GM20000 (cell line): ENCODE measurements around the gene ERLEC1.

Experiments
- DNase-seq: peaks from one replicate; pipeline ENCODE4 v3.0.0; 2012; ENCODE audit warnings: low spot score
- TF ChIP-seq, protein P1 (sequence below): IDR thresholded peaks from 2 replicates; pipeline ENCODE4 v1.5.1; 2012; ENCODE audit warnings: mild to moderate bottlenecking, control low read depth; ENCODE audit errors: extremely low read depth, missing control alignments

The ERLEC1 gene

DNA sequence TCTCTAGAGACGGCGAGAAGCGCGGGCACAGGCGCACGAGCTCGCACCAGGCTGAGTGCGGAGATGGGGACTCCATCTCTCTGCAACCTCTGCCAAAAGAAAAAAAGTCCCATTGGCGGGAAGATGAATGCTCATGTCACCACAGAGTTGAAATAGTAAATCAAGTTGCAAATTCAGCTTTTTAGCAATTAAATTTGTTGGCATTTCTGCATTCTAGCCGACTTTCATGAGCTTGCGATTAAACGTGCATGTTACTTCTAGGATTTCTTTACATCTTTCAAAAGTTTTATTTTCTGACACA is 18.7 kb upstream of the ERLEC1 start:
- TF ChIP-seq, protein P1, sequence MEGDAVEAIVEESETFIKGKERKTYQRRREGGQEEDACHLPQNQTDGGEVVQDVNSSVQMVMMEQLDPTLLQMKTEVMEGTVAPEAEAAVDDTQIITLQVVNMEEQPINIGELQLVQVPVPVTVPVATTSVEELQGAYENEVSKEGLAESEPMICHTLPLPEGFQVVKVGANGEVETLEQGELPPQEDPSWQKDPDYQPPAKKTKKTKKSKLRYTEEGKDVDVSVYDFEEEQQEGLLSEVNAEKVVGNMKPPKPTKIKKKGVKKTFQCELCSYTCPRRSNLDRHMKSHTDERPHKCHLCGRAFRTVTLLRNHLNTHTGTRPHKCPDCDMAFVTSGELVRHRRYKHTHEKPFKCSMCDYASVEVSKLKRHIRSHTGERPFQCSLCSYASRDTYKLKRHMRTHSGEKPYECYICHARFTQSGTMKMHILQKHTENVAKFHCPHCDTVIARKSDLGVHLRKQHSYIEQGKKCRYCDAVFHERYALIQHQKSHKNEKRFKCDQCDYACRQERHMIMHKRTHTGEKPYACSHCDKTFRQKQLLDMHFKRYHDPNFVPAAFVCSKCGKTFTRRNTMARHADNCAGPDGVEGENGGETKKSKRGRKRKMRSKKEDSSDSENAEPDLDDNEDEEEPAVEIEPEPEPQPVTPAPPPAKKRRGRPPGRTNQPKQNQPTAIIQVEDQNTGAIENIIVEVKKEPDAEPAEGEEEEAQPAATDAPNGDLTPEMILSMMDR, result no peak
- DNase-seq, result no peak

DNA sequence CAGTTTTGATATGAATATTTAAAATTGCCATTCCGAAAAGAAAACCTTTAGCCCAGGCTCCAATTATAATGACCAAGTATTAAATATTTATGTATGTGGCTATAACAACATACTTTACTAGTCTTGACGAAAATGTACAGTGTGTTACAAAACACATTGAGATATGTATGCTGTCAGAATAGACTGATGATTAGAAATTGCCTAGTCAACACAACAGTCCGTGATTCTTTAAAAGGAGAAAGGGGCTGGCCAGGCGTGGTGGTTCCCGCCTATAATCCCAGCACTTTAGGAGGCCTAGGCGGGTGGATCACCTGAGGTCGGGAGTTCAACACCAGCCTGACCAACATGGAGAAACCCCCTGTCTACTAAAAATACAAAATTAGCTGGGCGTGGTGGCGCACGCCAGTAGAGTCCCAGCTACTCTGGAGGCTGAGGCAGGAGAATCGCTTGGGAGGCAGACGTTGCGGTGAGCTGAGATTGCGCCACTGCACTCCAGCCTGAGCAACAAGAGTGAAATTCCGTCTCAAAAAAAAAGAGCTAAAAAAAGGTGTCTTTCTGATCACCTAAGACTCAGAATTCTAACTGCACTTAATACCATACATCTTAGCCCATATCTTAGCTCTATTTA is 17.4 kb upstream of the ERLEC1 start:
- TF ChIP-seq, protein P1, result no peak
- no peak for DNase-seq

DNA sequence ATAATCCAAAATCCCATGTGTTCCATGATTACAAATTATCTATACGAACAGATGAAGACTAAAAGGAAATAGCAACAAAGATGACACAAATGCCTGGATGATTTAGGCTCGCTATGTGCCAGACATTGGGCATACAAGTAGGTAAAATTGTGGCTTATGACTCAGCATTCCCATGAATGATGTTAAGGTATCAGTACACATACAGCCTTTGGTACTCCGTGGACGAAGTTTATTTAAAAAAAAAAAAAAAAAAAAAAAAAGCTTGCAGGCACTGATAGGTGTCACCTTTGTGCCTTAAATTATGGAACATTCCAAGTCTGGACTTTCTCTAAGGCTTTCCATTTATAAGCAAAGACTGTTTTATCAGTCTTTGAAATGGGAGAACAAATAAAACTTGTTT is 16.6 kb upstream of the ERLEC1 start:
- no peak for DNase-seq
- TF ChIP-seq, protein P1, result no peak

DNA sequence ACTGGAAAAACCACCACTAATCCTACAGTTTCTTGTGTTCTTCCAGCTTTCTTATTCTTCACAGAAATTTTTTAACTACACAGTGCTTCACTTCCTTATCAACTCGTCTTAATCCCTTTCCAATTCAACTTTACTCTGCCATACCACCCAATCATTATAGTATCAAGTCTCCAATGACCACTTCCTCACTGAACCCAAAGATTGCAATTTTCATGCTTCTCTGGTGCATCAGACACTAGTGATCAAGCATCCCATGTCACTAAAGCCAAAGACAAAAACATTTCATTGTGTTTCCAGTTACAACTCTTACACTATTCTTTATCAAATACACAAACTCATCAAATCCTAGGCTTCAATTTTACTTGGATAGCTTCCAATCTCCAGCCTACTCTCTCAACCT is 9.7 kb upstream of the ERLEC1 start:
- DNase-seq, result no peak
- TF ChIP-seq, protein P1, result no peak

DNA sequence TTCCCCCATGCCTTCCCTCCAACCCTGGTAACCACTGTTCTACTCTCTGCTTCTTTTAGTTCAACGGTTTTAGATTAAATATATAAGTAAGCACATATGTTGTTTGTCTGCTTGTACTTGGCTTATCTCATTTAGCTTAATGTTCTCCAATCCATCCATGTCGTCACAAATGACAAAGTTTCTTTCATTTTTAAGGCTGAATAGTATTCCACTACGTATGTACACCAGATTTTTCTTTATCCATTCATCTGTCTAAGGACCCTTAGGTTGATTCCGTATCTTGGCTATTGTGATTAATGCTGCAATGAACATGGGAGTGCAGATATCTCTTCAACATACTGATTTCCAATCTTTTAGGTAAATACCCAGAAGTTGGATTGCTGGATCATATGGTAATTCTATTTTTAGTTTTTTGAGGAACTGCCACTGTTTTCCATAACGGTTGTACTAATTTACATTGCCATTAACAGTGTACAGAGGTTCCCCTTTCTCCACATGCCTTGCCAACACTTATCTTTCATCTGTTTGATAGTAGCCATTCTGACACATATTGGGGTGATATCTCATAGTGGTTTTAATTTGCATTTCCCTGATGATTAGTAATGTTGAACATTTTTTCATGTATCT is 8.2 kb upstream of the ERLEC1 start:
- DNase-seq, result no peak
- TF ChIP-seq, protein P1, result no peak

DNA sequence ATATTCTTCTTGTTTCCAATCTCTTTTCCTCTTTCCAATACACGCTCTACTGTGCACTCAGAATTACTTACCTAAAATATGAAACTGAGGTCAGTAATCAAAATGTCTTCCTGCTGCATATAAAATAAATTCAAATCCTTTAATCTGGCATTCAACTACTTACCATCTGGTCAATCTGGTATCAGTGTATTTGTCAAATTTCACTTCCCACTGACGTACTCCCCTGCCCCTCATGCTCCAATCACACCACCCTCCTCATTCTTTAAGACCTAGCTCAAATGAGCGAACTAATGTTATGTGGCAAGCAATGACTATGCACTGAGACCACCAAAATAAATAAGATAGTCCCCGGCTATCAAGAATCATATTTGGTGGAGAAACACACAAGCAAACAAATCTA is 6.8 kb upstream of the ERLEC1 start:
- TF ChIP-seq, protein P1, result no peak
- DNase-seq, result no peak

DNA sequence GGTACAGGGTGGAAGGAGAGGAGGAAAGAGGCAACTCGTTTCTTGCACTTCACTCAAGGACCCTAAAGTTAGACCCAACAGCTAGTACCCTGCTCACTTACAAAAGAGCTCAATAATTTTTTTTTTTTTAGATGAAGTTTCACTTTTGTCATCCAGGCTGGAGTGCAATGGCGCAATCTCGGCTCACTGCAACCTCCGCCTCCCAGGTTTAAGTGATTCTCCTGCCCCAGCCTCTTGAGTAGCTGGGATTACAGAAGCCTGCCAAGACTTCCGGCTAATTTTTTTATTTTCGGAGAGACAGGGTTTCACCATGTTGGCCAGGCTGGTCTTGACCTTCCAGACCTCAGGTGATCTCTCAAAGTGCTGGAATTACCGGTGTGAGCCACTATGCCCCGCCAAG is 4.2 kb upstream of the ERLEC1 start:
- TF ChIP-seq, protein P1, result no peak

More for the DNA sequence above, 4.2 kb upstream of the ERLEC1 start:
- DNase-seq, result no peak
